Calu3 (cell line): Measurements from ENCODE around the gene CEMIP. TPM values are rescaled to one million over a fixed set of nuclear protein-coding genes. Genes with fewer than 3 reads are reported as not detected.

Experiments
- BruUV-seq: library from RNA; stranded (reverse); fragments of 400-500 nt; replicated peaks from 2 replicates; lab custom pipeline; 2021; lab: Mats Ljungman, UMichigan
- CTCF ChIA-PET: fragments of 300-600 bp; sonication (Branson Sonifier 250); formaldehyde crosslinking; loops from one replicate; lab custom pipeline; 2022; ENCODE audit warnings: antibody characterized with exemption; lab: Charles Lee
- DNase-seq: peaks from one replicate; pipeline ENCODE4 v3.0.0; 2022
- H3K27ac Mint-ChIP-seq: one replicate; pipeline ENCODE4 v1.8.0; 2022; ENCODE audit warnings: mixed read lengths; ENCODE audit not compliant: unreplicated experiment
- H3K27me3 Mint-ChIP-seq: one replicate; pipeline ENCODE4 v1.8.0; 2022; ENCODE audit warnings: mixed read lengths; ENCODE audit not compliant: unreplicated experiment
- H3K36me3 Mint-ChIP-seq: one replicate; pipeline ENCODE4 v1.8.0; 2022; ENCODE audit warnings: mild to moderate bottlenecking, moderate library complexity, mixed read lengths; ENCODE audit not compliant: insufficient read depth, unreplicated experiment
- H3K4me1 Mint-ChIP-seq: one replicate; pipeline ENCODE4 v1.8.0; 2022; ENCODE audit warnings: mild to moderate bottlenecking, low read depth, mixed read lengths; ENCODE audit not compliant: unreplicated experiment
- H3K4me3 Mint-ChIP-seq: one replicate; pipeline ENCODE4 v1.8.0; 2022; ENCODE audit warnings: mild to moderate bottlenecking, low read depth, moderate library complexity, mixed read lengths; ENCODE audit not compliant: unreplicated experiment
- H3K9me3 Mint-ChIP-seq: one replicate; pipeline ENCODE4 v1.8.0; 2022; ENCODE audit warnings: low read depth, mixed read lengths; ENCODE audit not compliant: unreplicated experiment
- CTCF ChIP-seq: fragments of 200-600 bp; IDR thresholded peaks from one replicate; pipeline ENCODE4 v1.8.0; 2022; ENCODE audit warnings: antibody characterized with exemption; ENCODE audit not compliant: unreplicated experiment
- intact Hi-C: fragments of 100-400 bp; cut with micrococcal nuclease; formaldehyde crosslinking; loops from one replicate; pipeline ENCODE4 v1.10.0; 2022; ENCODE audit not compliant: unreplicated experiment
- total RNA-seq: library from RNA; stranded (reverse); gene quantifications from 2 replicates; pipeline ENCODE4 v1.2.3, GENCODE V29; 2022

CEMIP gene
- total RNA-seq, 1 experiment from 2014 or later: 1.8 TPM

DNA sequence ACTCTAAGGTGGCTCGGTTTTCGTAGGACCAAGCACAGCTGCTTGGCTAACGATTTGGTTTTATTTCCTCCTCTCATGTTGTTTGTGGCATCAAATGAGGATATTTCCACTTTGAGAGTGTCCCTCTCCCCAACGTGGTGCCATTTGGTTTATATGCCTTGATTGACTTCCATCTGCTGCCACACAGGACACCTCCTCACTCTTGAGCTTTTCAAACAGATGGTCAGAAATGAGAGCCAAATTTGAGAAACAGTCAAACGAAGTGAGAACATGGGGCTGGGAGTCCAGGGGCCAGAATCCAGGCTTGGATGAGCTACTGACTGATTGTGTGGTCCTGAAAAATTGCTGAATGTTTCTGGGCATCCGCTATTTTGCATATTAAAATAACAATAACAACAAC is 43.5 kb downstream of the CEMIP start:
- intact Hi-C loops: no loop called here
- TF ChIP-seq CTCF: no peak
- CTCF ChIA-PET: no interaction called here
- H3K27ac Mint-ChIP-seq: no peak overlapping the region
- no peaks in the 10 kb centered on the region for H3K4me1 Mint-ChIP-seq
- no peak overlapping the region for H3K4me3 Mint-ChIP-seq
- no peaks in the 10 kb centered on the region for H3K27me3 Mint-ChIP-seq
- no TSS peak for BruUV-seq
- no peak for DNase-seq
- no peaks in the 10 kb centered on the region for H3K9me3 Mint-ChIP-seq
- no peaks in the 10 kb centered on the region for H3K36me3 Mint-ChIP-seq

- BruUV-seq: no TSS peak
- Mint-ChIP-seq H3K27ac (no peak overlapping the region), H3K27me3 (no peaks in the 10 kb centered on the region), H3K4me3 (no peak overlapping the region), H3K9me3 (no peaks in the 10 kb centered on the region), H3K36me3 (no peaks in the 10 kb centered on the region), H3K4me1 (no peaks in the 10 kb centered on the region)
- intact Hi-C loops: no loop called here
- DNase-seq: no peak
- no peak for TF ChIP-seq CTCF
- CTCF ChIA-PET: no interaction called here
Observed at GRCh38 chr15:80823120-80823519, 44.0 kb downstream of the CEMIP start.

GRCh38 chr15:80823995-80824394 is 44.8 kb downstream of the CEMIP start:
- no TSS peak for BruUV-seq
- Mint-ChIP-seq H3K9me3 (no peaks in the 10 kb centered on the region), H3K4me3 (no peak overlapping the region), H3K36me3 (no peaks in the 10 kb centered on the region), H3K4me1 (no peaks in the 10 kb centered on the region), H3K27ac (no peak overlapping the region), H3K27me3 (no peaks in the 10 kb centered on the region)
- intact Hi-C loops: no loop called here
- no peak for TF ChIP-seq CTCF
- CTCF ChIA-PET: no interaction called here
- no peak for DNase-seq

DNA sequence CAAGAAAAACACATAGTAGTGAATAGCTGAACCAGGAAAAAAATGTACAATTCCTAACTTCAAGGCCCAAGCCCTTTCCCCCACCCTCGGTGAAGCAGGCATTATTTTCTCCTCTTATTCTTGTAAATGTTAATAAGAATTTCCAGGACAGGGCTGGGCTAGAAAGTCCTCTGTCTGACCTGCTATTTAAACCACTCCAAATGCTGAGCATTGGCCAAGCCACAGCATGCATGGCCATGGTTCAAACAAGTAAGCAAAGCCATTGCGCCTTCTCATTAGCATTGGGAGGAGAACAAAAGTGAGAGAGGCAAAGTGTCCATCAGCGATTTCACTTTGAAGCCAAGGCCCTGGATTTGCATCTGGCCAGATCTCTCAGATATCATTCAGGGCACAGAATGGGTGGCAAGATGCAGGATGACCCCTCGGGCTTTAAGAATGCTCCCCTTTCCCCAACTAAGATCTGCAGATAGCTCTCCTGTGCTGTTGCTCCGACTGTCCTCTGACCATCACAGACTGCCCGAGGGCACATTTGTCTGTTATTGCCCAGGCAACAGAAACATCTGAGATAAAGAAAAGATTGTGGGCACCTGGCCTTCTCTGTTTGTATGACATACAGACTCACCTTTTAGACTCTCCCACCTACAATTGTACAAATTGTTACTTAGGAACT is 46.3 kb downstream of the CEMIP start:
- CTCF ChIA-PET: no interaction called here
- TF ChIP-seq CTCF: no peak
- no TSS peak for BruUV-seq
- Mint-ChIP-seq H3K9me3 (no peaks in the 10 kb centered on the region), H3K27me3 (no peaks in the 10 kb centered on the region), H3K27ac (no peak overlapping the region), H3K4me1 (no peaks in the 10 kb centered on the region), H3K4me3 (no peak overlapping the region), H3K36me3 (no peaks in the 10 kb centered on the region)
- intact Hi-C loops: no loop called here
- no peak for DNase-seq
